Inflammatory macrophage treated with lipopolysaccharide for 1 hour (primary cell): ENCODE data around the gene RARRES2.
"Not testable (repeated sequence)": the region's sequence is repeated elsewhere in the genome, so short reads cannot be mapped to it uniquely, and the experiment has no call there.

Source experiments
- DNase-seq, 2 donors: peaks; one replicate each; pipeline ENCODE4 v3.0.0-alpha.2; 2020 to 2022

The RARRES2 gene

DNA sequence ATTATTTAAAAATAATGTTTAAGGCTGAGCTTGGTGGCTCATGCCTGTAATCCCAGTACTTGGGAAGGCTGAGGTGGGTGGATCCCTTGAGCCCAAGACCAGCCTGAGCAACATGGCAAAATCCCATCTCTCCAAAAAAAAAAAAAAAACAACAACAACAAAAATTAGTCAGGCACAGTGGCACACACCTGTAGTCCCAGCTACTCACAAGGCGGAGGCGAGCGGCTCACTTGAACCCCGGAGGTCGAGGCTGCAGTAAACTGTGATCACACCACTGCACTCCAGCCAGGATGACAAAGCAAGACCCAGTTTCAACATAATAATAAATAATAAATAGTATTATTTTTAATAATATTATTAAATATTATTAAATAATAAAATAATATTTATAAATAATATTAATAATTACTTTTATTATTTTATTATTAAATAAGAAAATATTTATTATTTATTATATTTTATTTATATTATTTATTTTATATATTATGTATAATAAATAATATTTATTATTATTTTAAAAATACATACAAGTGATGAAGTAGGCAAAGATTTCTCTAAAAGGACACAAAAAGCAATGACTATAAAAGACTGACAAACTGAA lies 26.7 kb downstream of the RARRES2 start:
- DNase-seq, result no peak

DNA sequence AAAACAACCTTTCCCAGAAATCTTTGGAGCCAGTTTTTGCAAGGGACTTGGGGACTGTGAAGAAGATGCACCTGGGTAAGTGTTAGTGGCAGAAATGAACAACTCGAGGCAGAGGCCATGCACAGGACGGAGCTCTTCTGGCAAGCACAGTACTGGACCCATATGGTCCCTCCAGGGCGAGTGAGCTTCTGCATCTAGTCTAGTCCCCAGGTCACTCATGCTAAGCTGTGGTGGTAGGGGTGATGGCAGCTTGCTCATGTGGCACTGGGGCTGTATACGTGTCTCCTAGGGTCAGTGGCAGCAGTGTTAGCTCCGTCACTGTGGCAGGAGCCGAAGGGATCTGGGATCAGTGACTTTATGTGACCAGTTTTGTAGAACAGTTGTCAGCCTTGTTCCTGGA lies 27.6 kb downstream of the RARRES2 start:
- DNase-seq, result no peak

DNA sequence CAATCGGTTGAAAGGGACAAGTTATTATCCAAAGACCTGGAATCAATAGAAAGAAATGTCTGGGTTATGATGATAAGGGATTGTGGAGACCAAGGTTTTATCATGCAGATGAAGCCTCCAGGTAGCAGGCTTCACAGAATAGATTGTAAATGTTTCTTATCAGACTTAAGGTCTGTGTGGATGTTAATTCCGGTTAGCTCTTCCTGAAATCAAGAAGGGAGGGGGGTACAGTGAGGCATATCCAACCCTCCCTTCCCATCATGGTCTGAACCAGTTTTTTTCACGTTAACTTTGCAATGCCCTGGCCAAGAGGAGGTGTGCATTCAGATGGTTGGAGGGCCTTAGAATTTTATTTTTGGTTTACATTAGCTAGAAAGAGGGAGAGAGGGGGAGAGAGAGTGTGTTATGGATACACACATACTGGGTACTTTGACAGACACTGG lies 28.0 kb downstream of the RARRES2 start:
- no peak for DNase-seq

DNA sequence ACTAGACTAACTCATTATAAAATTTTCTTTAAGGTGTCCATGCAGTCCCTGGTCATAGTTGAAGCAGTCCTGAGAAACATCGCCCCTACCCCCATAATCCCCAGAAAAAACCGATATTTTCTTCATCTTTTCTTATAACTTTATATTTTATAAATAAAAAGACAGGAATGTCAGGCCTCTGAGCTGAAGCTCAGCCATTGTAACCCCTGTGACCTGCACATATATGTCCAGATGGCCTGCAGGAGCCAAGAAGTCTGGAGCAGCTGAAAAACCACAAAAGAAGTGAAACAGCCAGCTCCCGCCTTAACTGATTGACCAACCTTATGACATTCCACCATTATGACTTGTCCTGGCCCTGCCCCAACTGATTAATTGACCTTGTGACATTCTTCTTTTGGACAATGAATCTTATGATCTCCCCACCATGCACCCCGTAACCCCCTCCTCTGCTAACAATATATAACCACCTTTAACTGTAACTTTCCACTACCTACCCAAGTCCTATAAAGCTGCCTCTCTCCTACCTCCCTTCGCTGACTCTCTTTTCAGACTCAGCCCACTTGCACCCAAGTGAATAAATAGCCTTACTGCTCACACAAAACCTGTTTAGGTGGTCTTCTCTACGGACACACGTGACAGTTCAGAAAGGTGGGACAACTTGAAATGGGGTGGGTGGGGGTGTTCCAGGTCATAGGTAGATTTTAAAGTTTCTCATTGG lies 28.6 kb downstream of the RARRES2 start:
- DNase-seq, result not testable (repeated sequence)

DNA sequence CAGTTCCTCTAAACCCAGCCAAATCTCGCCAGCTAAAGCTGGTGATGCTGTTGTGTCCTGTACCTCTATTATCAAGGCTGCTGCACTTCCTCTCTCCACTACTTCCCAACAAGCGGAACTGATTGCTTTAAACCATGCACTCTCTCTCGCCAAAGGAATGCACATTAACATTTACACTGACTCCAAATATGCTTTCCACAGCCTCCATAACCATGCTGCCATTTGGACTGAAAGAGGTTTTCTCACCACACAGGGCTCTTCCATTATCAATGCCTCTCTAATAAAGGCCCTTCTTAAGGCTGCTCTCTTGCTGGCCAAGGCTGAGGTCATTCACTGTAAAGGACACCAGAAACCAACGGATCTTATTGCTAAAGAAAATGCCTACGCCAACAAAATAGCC lies 29.7 kb downstream of the RARRES2 start:
- no peak for DNase-seq

DNA sequence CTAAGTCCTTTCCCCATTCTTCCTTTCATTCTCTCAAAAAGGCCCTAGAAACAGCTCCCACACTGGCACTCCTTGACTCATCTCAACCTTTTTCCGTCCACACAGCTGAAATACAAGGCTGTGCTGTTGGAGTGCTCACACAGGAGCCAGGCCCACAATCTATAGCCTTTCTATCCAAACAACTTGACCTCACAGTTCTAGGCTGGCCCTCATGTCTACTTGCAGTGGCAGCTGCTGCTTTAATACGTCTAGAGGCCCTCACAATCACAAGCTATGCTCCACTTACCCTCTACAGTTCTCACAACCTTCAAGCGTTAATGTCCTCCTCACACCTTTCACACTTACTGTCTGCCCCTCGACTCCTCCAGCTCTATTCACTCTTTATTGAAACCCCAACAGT lies 30.3 kb downstream of the RARRES2 start:
- DNase-seq, result no peak

DNA sequence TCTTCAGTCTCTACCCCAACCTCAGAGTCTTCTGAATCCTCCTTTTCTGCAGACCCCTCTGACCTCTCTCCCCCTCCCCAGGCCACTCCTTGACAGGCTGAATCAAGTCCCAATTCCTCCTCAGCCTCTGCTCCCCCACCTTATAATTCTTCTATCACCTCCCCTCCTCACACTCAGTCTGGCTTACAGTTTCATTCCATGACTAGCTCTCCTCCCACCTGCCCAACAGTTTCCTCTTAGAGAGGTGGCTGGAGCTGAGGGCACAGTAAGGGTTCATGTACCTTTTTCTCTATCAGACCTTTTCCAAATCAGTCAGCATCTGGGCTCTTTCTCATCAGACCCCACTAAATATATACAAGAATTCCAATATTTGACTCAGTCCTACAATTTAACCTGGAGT lies 32.9 kb downstream of the RARRES2 start:
- no peak for DNase-seq

DNA sequence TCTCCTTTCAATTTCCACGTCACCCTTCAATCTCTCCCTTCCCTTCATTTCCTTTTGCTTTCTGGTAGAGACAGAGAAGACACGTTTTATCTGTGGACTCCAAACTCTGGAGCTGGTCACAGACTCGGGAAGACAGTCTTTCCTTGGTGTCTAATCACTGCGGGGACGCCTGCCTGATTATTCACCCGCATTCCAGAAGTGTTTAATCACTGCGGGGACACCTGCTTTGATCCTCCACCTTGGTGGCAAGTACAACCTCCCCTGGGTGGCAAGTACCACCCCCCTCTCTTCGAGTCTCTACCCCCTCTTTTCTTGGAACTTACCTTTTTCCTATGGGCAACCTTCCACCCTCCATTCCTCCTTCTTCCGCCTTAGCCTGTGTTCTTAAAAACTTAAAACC lies 33.5 kb downstream of the RARRES2 start:
- no peak for DNase-seq

DNA sequence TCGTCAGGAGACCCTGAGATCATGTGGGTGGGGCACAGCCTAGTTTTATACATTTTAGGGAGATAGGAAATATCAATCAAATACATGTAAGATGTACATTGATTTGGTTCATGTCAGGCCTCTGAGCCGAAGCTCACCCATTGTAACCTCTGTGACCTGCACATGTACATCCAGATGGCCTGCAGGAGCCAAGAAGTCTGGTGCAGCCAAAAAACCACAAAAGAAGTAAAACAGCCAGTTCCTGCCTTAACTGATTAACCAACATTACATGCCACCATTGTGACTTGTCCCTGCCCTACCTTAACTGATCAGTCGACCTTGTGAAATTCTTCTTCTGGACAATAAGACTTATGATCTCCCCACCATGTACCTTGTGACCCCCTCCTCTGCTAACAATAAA lies 34.3 kb downstream of the RARRES2 start:
- no peak for DNase-seq

DNA sequence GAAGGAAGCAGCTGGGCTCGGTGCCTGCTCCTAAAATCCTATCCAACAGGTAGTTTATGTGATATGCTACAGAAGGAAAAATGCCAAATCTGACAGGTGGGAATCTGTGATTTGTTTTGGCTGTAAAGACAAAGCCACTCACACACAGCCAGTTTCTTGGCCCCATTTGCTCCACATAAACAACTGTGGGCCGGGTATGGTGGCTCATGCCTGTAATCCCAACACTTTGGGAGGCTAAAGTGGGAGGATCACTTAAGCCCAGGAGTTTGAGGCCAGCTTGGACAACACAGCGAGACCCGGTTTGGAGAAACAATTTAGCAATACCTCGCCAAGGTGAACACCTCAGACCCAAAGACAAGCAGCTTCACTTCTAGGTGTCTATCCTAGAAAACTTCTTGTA lies 35.1 kb downstream of the RARRES2 start:
- not testable (repeated sequence) for DNase-seq

DNA sequence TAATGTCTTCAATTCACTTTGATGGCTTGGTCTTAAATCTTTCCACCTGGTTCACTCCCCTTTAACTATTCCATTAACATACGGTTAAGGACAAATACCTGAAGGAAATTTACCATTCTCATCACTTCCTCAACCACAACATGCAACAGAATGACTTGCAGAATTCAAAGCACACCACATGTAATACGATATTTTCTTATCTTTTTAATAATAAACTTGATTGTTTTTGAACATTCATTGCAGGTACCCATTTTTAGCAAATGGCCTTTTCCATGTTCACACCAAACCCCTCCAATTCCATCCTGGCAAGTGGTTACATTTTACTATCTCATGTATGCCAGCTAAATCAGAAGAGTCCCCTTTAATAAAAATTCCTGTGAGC lies 35.5 kb downstream of the RARRES2 start:
- DNase-seq, result not testable (repeated sequence)

DNA sequence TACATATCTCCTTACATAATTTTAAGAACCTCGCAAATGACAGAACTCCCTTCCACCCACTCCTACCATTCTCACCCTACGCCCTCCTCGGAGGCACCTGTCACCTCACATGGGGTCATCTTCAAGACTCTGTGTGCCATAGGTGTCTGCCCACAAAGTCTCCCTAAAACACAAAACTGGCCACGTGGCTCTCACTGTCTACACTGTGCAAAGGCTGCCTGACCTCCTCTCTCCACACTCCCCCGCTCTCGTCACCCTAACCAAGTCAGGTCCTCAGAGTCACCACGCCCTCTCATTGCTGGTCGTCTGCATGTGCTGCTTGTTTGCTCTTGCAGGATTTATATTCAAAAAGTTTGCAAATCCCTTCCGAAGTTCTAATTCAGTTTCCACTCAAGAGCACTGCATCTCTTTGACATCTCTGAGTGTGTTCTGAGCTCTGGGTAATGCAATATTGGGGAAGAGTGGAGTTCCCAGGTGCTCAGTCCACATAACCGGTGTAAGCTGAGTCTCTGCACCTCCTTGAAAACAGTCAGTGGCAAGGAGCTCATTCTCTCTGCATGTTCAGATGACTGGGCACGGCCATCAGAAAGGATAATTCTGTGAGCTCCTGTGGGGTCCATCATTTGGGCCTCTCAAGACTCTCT lies 36.0 kb downstream of the RARRES2 start:
- not testable (repeated sequence) for DNase-seq

DNA sequence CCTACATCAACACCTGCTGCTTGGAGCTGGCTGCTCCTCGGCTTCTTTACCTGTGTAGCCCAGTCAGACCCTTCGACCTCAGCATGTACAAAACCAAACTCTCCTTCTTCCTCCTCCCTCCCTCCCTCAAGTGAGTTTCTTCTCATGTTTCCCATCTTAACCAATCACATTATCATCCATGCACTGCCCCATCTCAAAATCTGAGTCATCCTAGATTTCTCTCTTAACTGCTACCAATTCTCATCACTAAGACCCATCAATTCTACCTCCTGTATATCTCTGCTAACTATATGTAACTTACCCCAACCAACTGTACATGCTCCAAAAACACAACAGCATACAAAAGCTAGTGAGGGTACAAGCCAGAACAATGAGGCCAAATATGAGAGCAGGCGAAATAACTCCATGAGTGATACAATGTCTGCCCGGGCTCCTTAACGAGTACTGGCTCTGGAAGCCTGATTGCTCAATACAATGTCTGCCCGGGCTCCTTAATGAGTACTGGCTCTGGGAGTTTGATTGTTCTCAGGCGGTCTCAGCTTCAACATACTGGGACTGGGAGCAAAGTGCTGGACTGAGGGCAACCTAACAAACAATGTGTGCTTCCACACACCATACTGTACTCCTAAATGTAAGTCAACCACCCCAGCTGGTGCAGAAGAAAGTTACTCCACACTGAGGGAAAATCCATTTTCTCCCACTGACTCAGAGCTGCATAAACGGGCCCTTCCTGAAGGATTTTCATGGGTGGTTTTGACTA lies 36.8 kb downstream of the RARRES2 start:
- DNase-seq, result not testable (repeated sequence)

DNA sequence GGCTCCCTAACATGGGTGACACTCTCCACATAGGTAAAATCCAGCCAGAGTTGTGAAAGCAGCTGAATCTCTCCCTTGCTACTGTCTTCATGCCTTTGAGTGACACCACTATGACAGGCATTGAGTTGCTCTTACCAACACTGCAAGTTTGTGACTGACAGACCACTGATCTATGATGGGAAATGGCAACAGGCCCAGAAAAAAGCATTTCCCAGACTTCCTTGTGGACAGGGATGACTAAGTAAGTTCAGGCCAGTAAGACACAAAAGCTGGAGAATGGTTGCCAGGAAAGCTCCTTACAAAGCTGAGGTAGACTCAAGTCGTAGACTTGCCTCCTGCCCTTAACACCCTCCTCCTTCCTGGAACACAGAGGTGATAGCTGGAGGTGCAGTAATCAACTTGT lies 38.5 kb downstream of the RARRES2 start:
- DNase-seq, result not testable (repeated sequence)

DNA sequence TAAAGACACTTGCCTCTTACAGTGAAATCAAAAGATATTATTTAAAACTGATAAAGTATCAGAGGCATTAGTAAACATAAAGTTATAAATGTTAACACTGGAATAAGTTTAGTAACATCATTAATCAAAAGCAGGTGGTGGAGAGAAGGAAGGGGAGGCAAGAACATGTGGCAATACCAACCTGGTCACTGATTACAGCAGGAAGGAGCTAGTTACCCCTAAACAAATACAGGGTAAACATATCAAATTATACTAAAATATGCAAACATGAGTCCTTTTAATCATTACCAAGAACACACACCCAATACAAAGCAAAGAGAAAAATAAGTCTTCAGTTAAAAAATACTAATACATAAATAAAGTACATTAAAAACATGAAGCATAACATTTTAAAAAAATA lies 43.5 kb downstream of the RARRES2 start:
- DNase-seq, result not testable (repeated sequence)

DNA sequence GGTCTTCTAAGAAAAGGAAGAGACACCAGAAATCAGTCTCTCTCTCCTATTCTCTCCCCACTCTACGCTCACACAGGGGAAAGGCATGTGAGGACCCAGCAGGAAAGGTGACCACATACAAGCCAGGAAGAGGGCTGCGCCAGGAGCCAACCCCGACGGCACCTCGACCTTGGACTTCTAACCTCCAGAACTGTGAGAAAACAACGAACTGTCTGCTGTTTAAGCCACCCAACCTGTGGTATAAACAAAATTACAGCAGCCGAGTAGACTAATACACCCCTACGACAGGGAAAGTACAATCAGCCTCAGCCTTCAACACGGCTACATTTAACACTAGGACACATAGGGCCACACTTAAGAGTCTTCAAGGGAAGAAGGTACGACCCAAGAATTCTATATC lies 44.6 kb downstream of the RARRES2 start:
- not testable (repeated sequence) for DNase-seq

DNA sequence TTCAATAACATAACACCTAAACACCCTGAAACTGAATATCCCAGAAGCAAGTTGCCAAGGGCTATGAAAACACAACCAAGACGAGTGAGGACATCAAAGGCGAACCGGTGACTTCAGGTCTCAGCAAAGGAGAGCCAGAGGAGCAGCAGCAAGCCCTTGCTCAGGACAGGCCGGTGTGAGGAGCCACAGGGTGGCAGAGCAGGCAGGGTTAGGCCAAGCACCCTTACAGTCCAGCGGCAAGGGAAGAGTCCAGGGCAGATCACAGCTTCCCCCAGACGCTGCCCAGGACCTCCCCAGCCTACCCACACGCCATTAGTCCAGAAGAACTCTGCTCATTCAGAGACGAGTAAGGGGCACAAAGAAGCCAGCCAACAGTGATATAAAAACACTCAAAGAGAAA lies 45.8 kb downstream of the RARRES2 start:
- not testable (repeated sequence) for DNase-seq

DNA sequence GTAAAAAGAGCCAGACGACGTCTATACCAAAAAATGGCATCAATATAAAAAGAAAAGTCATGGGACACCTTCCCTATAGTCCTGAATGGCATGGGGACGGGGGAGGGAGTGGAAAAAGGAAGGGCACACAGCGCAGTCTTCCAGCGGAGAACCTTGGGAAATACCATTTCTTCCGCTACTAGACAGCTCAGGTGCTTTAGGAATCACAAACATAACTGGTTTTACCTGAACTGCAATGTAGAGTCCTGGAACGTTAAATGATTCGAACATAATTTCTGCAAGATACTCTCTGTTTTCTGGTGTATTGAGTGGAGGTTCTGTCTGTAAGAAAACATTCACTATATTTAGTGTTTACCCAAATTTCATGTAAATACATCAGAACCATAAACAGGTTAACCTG lies 46.4 kb downstream of the RARRES2 start:
- DNase-seq, result not testable (repeated sequence)

DNA sequence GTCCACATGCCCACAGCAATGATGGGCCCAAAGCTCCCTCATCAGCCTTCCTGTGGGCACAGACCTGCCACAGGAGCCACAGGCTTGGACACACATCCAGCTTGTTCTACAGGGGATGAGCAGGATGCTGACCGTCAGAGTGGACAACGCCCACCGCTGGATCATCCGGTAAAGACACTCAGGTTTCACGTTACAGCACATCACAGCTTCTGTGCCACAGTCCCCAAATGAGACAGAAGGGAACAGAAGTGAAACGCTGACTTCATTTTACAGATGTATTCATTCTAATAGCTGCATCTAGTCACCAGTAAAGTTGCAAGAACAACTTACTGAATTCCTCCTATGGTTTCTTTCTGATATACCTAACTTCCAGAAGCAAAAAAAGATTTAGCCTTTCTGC lies 51.1 kb downstream of the RARRES2 start:
- DNase-seq, result not testable (repeated sequence)

DNA sequence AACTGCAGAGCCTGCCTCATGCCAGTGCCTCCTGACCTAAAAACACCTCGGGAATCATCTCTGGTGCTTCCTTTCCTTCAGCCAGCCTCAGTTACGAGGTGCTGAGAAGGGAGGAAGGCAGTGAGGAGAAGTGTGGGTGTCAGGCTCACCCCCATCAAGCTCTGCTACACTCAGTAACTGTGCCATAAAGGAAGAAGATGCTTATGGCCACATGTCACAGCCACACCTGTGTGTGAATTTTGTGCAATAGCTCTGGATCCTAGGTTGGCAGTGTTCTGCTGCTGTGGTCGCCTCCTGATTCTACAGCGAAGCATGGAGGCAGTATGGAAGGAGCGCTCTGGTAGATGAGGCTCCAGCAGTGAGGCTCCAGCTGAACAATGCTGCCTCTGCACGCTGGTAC lies 52.6 kb downstream of the RARRES2 start:
- DNase-seq, result not testable (repeated sequence)
